Trophoblast cell (in vitro differentiated cells and primary cell): ENCODE results near the gene PRKN.
A peak's percentile ranks its signal among the peaks of the same experiment; 100 is the strongest.

Experiments
- DNase-seq, 2 donors: peaks; one replicate each; pipeline ENCODE4 v3.0.0-alpha.2; 2016
- H2AFZ ChIP-seq: 2 replicates; pipeline ENCODE4 v1.6.1; 2013; ENCODE audit warnings: low read length, moderate library complexity, mild to moderate bottlenecking; ENCODE audit not compliant: insufficient read depth, poor library complexity
- H2AK5ac ChIP-seq: 2 replicates; pipeline ENCODE4 v1.6.1; 2013; ENCODE audit warnings: mild to moderate bottlenecking, low read length
- H2BK120ac ChIP-seq: 2 replicates; pipeline ENCODE4 v1.6.1; 2013; ENCODE audit warnings: low read length, mild to moderate bottlenecking, moderate library complexity; ENCODE audit not compliant: insufficient read depth, poor library complexity
- H2BK12ac ChIP-seq: 2 replicates; pipeline ENCODE4 v1.6.1; 2013; ENCODE audit warnings: mild to moderate bottlenecking, low read length, moderate library complexity
- H2BK5ac ChIP-seq: 2 replicates; pipeline ENCODE4 v1.6.1; 2013; ENCODE audit warnings: low read length, low read depth, moderate library complexity, mild to moderate bottlenecking; ENCODE audit not compliant: poor library complexity
- H3K14ac ChIP-seq: 2 replicates; pipeline ENCODE4 v1.6.1; 2013; ENCODE audit warnings: mild to moderate bottlenecking, low read length
- H3K18ac ChIP-seq: 2 replicates; pipeline ENCODE4 v1.6.1; 2013; ENCODE audit warnings: mild to moderate bottlenecking, low read length
- H3K23ac ChIP-seq: 2 replicates; pipeline ENCODE4 v1.6.1; 2013; ENCODE audit warnings: low read length
- H3K27ac ChIP-seq: 2 replicates; pipeline ENCODE4 v1.5.1; 2013; ENCODE audit warnings: low read depth, mild to moderate bottlenecking, inconsistent platforms, low read length, moderate library complexity
- H3K27me3 ChIP-seq: 2 replicates; pipeline ENCODE4 v1.6.1; 2013; ENCODE audit warnings: inconsistent platforms, mild to moderate bottlenecking, low read length, moderate library complexity; ENCODE audit not compliant: insufficient read depth
- H3K36me3 ChIP-seq, 2 experiments: 1 replicate in 1 of 2; 2 replicates in 1 of 2; pipeline ENCODE4 v1.6.1; 2013; ENCODE audit warnings: low read length in 2 of 2, mild to moderate bottlenecking in 2 of 2, moderate library complexity in 1 of 2; ENCODE audit not compliant: insufficient read depth in 2 of 2, control insufficient read depth in 1 of 2
- H3K4ac ChIP-seq: 2 replicates; pipeline ENCODE4 v1.6.1; 2013; ENCODE audit warnings: low read depth, mild to moderate bottlenecking, low read length, moderate library complexity
- H3K4me1 ChIP-seq, 2 experiments: 1 replicate in 1 of 2; 2 replicates in 1 of 2; pipeline ENCODE4 v1.6.1; 2013; ENCODE audit warnings: low read length in 2 of 2, mild to moderate bottlenecking in 2 of 2, moderate library complexity in 1 of 2; ENCODE audit not compliant: insufficient read depth in 2 of 2, control insufficient read depth in 1 of 2
- H3K4me2 ChIP-seq: 2 replicates; pipeline ENCODE4 v1.6.1; 2013; ENCODE audit warnings: inconsistent platforms, mild to moderate bottlenecking, low read length, moderate library complexity
- H3K4me3 ChIP-seq: 2 replicates; pipeline ENCODE4 v1.5.1; 2013; ENCODE audit warnings: mild to moderate bottlenecking, low read depth, low read length, inconsistent platforms
- H3K79me1 ChIP-seq: one replicate; pipeline ENCODE4 v1.6.1; 2013; ENCODE audit warnings: low read length
- H3K79me2 ChIP-seq: 2 replicates; pipeline ENCODE4 v1.6.1; 2013; ENCODE audit warnings: low read length, mild to moderate bottlenecking; ENCODE audit not compliant: control insufficient read depth, insufficient read depth, poor library complexity
- H3K9ac ChIP-seq: 2 replicates; pipeline ENCODE4 v1.6.1; 2013; ENCODE audit warnings: mild to moderate bottlenecking, low read length
- H3K9me3 ChIP-seq: 2 replicates; pipeline ENCODE4 v1.6.1; 2013; ENCODE audit warnings: low read depth, mild to moderate bottlenecking, control low read depth, inconsistent platforms, low read length; ENCODE audit not compliant: insufficient read depth
- H4K12ac ChIP-seq: 2 replicates; pipeline ENCODE4 v1.6.1; 2013; ENCODE audit warnings: low read depth, mild to moderate bottlenecking, low read length, moderate library complexity
- H4K8ac ChIP-seq: 2 replicates; pipeline ENCODE4 v1.6.1; 2013; ENCODE audit warnings: low read depth, mild to moderate bottlenecking, low read length, moderate library complexity
- H4K91ac ChIP-seq: one replicate; pipeline ENCODE4 v1.6.1; 2013; ENCODE audit warnings: low read depth, mild to moderate bottlenecking, low read length, moderate library complexity
- WGBS: extraction: QIAGEN DNeasy Blood & Tissue Kit; methylation state at CpG from one replicate; pipeline ENCODE4 v1.1.7; 2013; ENCODE audit warnings: missing lambda C conversion rate; ENCODE audit not compliant: insufficient read length, insufficient coverage; ENCODE audit errors: extremely low coverage; 5-methylcytosine and 5-hydroxymethylcytosine counted together

PRKN gene

GRCh38 chr6:161407581-161407980 lies 1320.0 kb downstream of the PRKN start:
- H3K79me1 ChIP-seq: peaks cover 43% of the 10 kb centered on the region
- H3K4me3 ChIP-seq: no peak overlapping the region
- peaks cover 1 to 2% of the 10 kb centered on the region in 2 experiments for H3K4me1 ChIP-seq
- no peak overlapping the region for H3K18ac ChIP-seq
- H3K14ac ChIP-seq: no peak overlapping the region
- H4K8ac ChIP-seq: no peak overlapping the region
- H3K4me2 ChIP-seq: no peak overlapping the region
- no peak overlapping the region for H4K12ac ChIP-seq
- H2BK12ac ChIP-seq: no peak overlapping the region
- H3K23ac ChIP-seq: no peak overlapping the region
- H4K91ac ChIP-seq: peak overlapping the region; percentile 38
- no peaks in the 10 kb centered on the region for H3K79me2 ChIP-seq
- no peak for DNase-seq
- H2BK5ac ChIP-seq: peak overlapping the region; percentile 22
- H3K9me3 ChIP-seq: peaks cover 2% of the 10 kb centered on the region
- H3K36me3 ChIP-seq: no peaks in the 10 kb centered on the region
- H2AK5ac ChIP-seq: no peak overlapping the region
- peak overlapping the region; percentile 85 for H3K27ac ChIP-seq
- H2AFZ ChIP-seq: no peak overlapping the region
- H3K27me3 ChIP-seq: no peaks in the 10 kb centered on the region
- peak overlapping the region; percentile 40 for H2BK120ac ChIP-seq
- WGBS: no CpG with 5 or more reads among the region's 4 CpGs
- H3K4ac ChIP-seq: no peak overlapping the region
- H3K9ac ChIP-seq: no peak overlapping the region

DNA sequence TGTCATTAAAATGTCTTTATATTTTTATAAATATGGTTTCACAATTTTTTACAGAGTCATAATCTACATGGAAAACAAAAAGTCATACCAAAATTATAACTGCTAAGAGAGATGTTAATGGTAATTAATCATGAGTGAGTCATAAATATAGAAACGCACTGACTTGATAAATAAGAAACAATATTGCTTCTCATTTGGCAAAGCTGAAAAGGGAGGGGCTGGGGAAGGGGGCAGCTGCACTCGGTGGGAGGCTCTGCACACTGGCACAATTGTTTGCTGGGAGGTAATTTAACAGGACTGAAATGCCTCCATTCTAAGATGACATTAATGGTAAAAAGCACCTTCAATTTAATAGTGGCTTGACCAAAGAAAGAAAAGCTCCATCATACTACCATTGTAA lies 1320.5 kb downstream of the PRKN start:
- Histone ChIP-seq H3K4ac (no peak overlapping the region), H3K23ac (no peak overlapping the region), H4K8ac (peak overlapping the region; percentile 45), H2AK5ac (no peak overlapping the region), H2BK5ac (peak overlapping the region; percentile 86), H3K27ac (peak overlapping the region; percentile 73), H3K4me3 (no peak overlapping the region), H3K4me2 (no peak overlapping the region), H3K36me3 (no peaks in the 10 kb centered on the region), H3K9me3 (peaks cover 2% of the 10 kb centered on the region), H4K91ac (peak overlapping the region; percentile 94), H2BK12ac (no peak overlapping the region), H2AFZ (no peak overlapping the region), H3K18ac (no peak overlapping the region), H3K79me2 (no peaks in the 10 kb centered on the region), H3K4me1 (peaks cover 2 to 4% of the 10 kb centered on the region in 2 experiments), H3K79me1 (peaks cover 41% of the 10 kb centered on the region), H3K9ac (no peak overlapping the region), H4K12ac (no peak overlapping the region), H3K14ac (no peak overlapping the region), H2BK120ac (peak overlapping the region; percentile 81), H3K27me3 (no peaks in the 10 kb centered on the region)
- no peak for DNase-seq
- WGBS: no CpG with 5 or more reads among the region's 2 CpGs

GRCh38 chr6:161406646-161407045 lies 1320.9 kb downstream of the PRKN start:
- peak overlapping the region; percentile 98 for H2BK120ac ChIP-seq
- peaks cover 2% of the 10 kb centered on the region for H3K9me3 ChIP-seq
- H3K4me3 ChIP-seq: no peak overlapping the region
- H4K12ac ChIP-seq: no peak overlapping the region
- no peak overlapping the region for H2AFZ ChIP-seq
- no peak for DNase-seq
- H4K91ac ChIP-seq: peak overlapping the region; percentile 87
- H3K9ac ChIP-seq: no peak overlapping the region
- H3K18ac ChIP-seq: no peak overlapping the region
- H2BK12ac ChIP-seq: peak overlapping the region; percentile 96
- H2AK5ac ChIP-seq: peak overlapping the region; percentile 85
- WGBS: no CpG with 5 or more reads among the region's 6 CpGs
- peaks cover 2 to 4% of the 10 kb centered on the region in 2 experiments for H3K4me1 ChIP-seq
- no peaks in the 10 kb centered on the region for H3K36me3 ChIP-seq
- peak overlapping the region; percentile 67 for H3K4ac ChIP-seq
- peak overlapping the region; percentile 87 for H3K14ac ChIP-seq
- H4K8ac ChIP-seq: peak overlapping the region; percentile 73
- no peak overlapping the region for H3K4me2 ChIP-seq
- H3K27ac ChIP-seq: no peak overlapping the region
- peak overlapping the region; percentile 81 for H2BK5ac ChIP-seq
- H3K23ac ChIP-seq: no peak overlapping the region
- H3K79me2 ChIP-seq: no peaks in the 10 kb centered on the region
- peaks cover 41% of the 10 kb centered on the region for H3K79me1 ChIP-seq
- no peaks in the 10 kb centered on the region for H3K27me3 ChIP-seq

DNA sequence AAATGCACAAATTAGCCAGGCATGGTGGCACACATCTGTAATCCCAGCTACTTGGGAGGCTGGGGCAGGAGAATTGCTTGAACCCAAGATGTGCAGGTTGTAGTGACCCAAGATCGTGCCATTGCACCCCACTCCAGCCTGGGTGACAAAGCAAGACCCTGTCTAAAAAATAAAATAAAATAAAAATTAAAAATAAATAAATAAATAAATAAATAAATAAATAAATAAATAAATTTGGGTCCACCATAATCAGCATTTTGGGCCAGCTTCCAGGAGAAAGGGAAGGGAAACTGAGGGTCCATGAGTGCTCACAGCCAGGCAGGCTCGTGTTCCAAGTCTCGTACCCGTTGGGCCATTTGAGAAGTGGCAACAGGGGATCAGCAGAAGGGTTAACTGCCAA lies 1322.1 kb downstream of the PRKN start:
- Histone ChIP-seq H2BK12ac (peak overlapping the region; percentile 100), H3K18ac (peak overlapping the region; percentile 88), H3K4ac (peak overlapping the region; percentile 87), H2BK5ac (peak overlapping the region; percentile 80), H3K79me2 (no peaks in the 10 kb centered on the region), H3K36me3 (no peaks in the 10 kb centered on the region), H3K23ac (no peak overlapping the region), H3K9me3 (peaks cover under 1% of the 10 kb centered on the region), H4K12ac (no peak overlapping the region), H2BK120ac (peak overlapping the region; percentile 89), H4K8ac (no peak overlapping the region), H3K14ac (peak overlapping the region; percentile 71), H3K79me1 (peaks cover 45% of the 10 kb centered on the region), H3K27me3 (no peaks in the 10 kb centered on the region), H3K9ac (no peak overlapping the region), H3K27ac (no peak overlapping the region), H2AFZ (peak overlapping the region; percentile 38), H3K4me3 (no peak overlapping the region), H4K91ac (peak overlapping the region; percentile 81), H3K4me2 (no peak overlapping the region), H2AK5ac (no peak overlapping the region), H3K4me1 (peaks cover 2 to 5% of the 10 kb centered on the region in 2 experiments)
- DNase-seq: no peak
- WGBS: no CpG with 5 or more reads among the region's 4 CpGs
